GM18526 (cell line): ENCODE data around the gene EPHA6.

Experiments
- POLR2A ChIP-seq: IDR thresholded peaks from 3 replicates; pipeline ENCODE4 v1.6.1; 2011; ENCODE audit not compliant: insufficient read length; ENCODE audit errors: extremely low read depth

EPHA6 gene

GRCh38 chr3:96970211-96970610 lies 155.8 kb downstream of the EPHA6 start:
- TF ChIP-seq POLR2A, result no peak

DNA sequence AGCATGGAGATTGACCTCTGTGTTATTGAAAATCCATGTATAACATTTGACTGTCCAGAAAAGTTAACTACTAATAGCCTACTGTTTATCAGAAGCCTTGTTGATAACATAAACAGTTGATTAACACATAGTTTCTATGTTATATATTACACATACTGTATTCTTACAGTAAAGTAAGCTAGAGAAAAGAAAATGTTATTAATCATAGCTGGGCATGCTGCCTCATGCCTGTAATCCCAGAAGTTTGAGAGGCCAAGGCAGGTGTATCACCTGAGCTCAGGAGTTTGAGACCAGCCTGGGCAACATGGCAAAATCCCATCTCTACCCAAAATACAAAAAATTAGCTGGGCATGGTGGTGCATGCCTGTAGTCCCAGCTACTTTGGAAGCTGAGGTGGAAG lies 163.3 kb downstream of the EPHA6 start:
- no peak for TF ChIP-seq POLR2A

- TF ChIP-seq POLR2A, result no peak
Observed at GRCh38 chr3:96986241-96986640, 171.8 kb downstream of the EPHA6 start.

DNA sequence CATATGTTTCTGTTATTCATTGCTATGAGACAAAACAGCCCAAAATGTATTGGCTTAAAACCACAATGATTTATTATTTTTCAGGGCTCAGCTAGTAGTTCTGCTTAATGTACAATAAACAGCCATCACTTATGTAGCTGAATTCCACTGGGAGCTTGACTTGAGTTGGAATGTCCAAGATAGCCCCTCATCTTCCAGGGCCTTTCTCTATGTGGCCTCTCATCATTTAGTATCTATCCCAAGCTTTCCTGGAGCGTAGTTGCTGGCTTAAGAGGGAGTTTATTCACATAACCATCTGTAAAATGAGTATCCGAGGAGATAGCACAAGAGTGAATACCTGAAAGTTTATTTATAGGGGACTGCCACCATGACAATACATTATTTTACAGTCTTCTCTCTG lies 176.8 kb downstream of the EPHA6 start:
- TF ChIP-seq POLR2A, result no peak

GRCh38 chr3:96991800-96992365 lies 177.5 kb downstream of the EPHA6 start:
- no peak for TF ChIP-seq POLR2A

DNA sequence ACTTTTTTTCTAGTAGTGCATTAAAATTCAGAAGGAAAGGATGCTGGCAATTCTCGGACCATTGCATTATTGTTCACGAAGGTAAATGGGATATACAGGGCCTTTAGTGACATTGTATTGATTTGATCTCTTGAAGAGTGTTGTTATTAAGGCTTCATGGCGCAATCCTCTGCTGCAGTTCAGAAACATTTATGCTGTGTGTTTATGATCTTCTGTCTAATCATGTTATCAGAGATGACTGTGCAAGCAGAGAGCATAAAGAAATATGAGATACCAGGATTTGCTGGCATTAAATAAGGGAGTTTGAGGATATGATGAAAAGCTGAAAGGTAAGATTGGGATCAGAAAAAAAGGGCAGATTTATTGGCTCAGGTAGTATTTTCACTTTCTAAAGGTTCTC lies 180.6 kb downstream of the EPHA6 start:
- no peak for TF ChIP-seq POLR2A

DNA sequence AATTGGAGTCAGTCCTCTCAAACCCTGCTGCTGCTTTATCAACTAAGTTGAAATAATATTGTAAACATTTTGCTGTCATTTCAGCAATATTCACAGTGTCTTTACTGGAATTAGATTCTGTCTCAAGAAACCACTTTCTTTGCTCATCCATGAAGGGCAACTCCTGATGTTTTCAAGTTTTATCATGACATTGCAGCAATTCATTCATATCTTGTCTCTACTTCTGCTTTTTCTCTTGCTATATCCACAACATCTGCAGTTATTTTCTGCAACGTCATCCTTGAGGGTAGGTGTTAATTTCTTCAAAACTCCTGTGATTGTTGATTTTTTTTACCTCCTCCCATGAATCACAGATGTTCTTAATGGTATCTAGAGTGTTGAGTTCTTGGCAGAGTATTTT lies 181.6 kb downstream of the EPHA6 start:
- TF ChIP-seq POLR2A, result no peak

- TF ChIP-seq POLR2A, result no peak
Observed at GRCh38 chr3:97001611-97002010, 187.2 kb downstream of the EPHA6 start.

DNA sequence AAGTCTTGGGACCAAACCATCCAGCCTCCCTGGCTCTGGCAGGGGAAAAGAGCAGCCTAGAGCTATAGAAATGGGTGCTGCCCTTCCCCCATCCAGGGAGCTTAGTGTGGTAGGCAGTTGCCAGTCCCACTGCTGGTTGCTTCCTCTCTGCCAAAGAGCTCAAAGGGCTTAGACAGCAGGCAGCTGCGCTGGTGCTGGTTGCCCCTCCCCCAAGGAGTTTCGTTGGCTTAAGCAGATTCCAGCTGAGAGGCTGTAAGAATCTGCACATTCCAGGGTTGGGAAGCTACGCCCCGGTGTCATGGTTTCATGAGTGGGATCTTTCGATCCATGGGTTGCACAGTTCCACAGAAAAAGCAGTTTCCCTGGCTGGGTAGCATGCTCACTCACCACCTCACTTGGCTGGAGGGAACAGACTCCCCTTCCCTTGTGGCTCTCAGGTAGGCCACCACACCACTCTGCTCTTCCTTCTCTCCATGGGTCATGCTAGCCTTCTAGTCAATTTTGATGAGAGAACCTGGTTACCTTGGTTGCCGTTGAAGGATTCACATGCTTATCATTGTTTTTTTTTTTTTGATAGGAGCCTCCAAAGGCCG lies 195.1 kb downstream of the EPHA6 start:
- no peak for TF ChIP-seq POLR2A

DNA sequence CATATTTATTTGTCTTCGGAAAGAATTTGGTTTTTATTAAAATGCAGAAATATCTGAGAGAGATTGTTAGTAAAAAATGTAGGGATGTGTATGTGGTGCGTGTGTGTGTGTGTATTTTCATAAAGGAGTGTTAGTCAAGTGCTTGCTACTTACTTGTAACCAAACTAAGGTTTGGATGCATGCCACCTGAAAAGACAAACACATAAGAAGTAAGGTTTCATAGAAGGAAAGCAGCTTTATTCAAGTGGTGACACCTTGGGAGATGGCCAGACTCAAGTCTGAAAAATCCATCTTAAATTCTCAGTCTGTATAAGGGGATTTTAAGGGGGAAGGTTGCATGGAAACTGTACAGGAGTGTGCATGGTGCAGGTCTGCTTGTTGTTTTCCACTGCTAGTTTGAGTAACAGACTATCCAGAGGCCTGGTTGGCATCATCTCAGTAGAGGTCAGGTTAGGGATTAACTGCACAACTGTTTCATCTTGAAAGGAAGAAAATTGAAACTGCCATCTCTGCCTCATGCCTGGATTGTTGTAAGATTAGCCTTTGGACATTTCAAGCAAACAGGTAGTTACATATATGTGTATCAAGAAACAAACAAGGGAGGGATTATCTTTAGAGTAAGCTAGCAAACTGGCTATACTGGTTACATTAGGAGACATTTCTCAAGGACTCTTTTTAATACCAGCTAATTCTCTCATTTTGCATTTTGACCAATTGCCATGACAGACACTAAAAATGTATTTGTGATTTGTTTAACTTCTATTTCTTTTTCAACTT lies 196.7 kb downstream of the EPHA6 start:
- no peak for TF ChIP-seq POLR2A

DNA sequence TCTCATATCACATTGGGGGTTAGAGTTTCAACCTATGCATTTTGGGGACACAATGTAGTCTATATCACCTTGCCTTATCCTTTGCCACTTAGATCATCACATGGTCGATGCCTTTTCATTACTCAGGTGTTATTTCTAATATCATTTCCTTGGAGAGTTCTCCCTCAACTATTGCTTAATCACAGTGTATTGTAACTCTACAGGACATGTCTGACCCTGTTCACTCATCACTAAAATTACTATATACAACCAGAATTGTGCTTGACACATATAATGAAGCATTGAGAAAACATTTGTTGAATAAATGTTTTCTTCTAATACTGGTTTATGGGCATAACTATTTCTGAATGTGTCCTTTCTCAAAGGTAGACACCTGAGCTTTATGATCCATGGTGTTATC lies 207.4 kb downstream of the EPHA6 start:
- no peak for TF ChIP-seq POLR2A

DNA sequence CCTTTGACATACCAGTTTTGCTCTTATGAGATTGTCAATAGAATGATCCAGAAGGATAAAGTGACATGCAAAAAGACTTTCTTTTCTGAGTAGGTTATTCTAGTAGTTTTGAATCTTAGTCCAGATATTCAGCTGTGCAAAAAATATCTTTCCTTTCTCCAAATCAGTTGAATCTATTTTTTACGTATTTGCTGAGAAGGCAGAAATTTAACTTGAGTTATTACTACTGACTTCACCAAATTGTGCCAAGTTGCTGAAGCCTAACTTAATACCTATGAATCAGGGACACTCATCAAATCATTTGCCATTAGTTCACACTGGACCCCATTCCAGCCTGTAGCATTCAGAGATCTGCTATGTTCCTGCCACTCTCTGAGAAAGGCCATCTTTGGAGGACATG lies 215.6 kb downstream of the EPHA6 start:
- TF ChIP-seq POLR2A, result no peak

- TF ChIP-seq POLR2A, result no peak
Observed at GRCh38 chr3:97037294-97037943, 223.0 kb downstream of the EPHA6 start.

GRCh38 chr3:97043411-97043810 lies 229.0 kb downstream of the EPHA6 start:
- TF ChIP-seq POLR2A, result no peak

GRCh38 chr3:97057365-97057764 lies 243.0 kb downstream of the EPHA6 start:
- no peak for TF ChIP-seq POLR2A

GRCh38 chr3:97059168-97059567 lies 244.8 kb downstream of the EPHA6 start:
- no peak for TF ChIP-seq POLR2A
